HepG2 (cell line): ENCODE results near the gene SYNJ2. TPM values are rescaled to one million over a fixed set of nuclear protein-coding genes. Genes with fewer than 3 reads are reported as not detected.

ENCODE experiments used
- ELK4 ChIP-seq: sonication (generic); formaldehyde crosslinking; IDR thresholded peaks from 2 replicates; pipeline ENCODE4 v1.9.0; 2021; ENCODE audit warnings: missing genetic modification reagents, borderline replicate concordance
- HNRNPH1 ChIP-seq: fragments of 200-400 bp; formaldehyde crosslinking; optimal IDR thresholded peaks from 2 replicates; pipeline ENCODE3; 2017; ENCODE audit warnings: mild to moderate bottlenecking, low read depth, low read length
- IKZF1 ChIP-seq: fragments of 450-650 bp; IDR thresholded peaks from 2 replicates; pipeline ENCODE4 v1.7.1; 2016
- ISX ChIP-seq: sonication (generic); formaldehyde crosslinking; conservative IDR thresholded peaks from 2 replicates; pipeline ENCODE4 v1.5.0; 2020; ENCODE audit warnings: missing genetic modification reagents
- JUND ChIP-seq: sonication (generic); formaldehyde crosslinking; IDR thresholded peaks from 2 replicates; pipeline ENCODE4 v1.8.0; 2022; ENCODE audit warnings: mild to moderate bottlenecking, missing genetic modification reagents
- KDM6A ChIP-seq: IDR thresholded peaks from 2 replicates; pipeline ENCODE4 v1.6.1; 2016; ENCODE audit warnings: low read depth
- MTF1 ChIP-seq: sonication (generic); formaldehyde crosslinking; IDR thresholded peaks from 2 replicates; pipeline ENCODE4 v1.5.0; 2020; ENCODE audit warnings: missing genetic modification reagents
- NFE2L1 ChIP-seq: sonication (generic); formaldehyde crosslinking; IDR thresholded peaks from 2 replicates; pipeline ENCODE4 v1.4.0; 2020; ENCODE audit warnings: missing genetic modification reagents, mild to moderate bottlenecking, borderline replicate concordance
- PRDM10 ChIP-seq: sonication (generic); formaldehyde crosslinking; IDR thresholded peaks from 2 replicates; pipeline ENCODE4 v1.4.0; 2020; ENCODE audit warnings: low read depth, missing genetic modification reagents
- SRSF1 ChIP-seq: fragments of 200-400 bp; formaldehyde crosslinking; optimal IDR thresholded peaks from 2 replicates; pipeline ENCODE3; 2017; ENCODE audit warnings: mild to moderate bottlenecking, low read depth, low read length, moderate library complexity
- TBX3 ChIP-seq: fragments of 450-650 bp; IDR thresholded peaks from 2 replicates; pipeline ENCODE4 v1.6.1; 2017; ENCODE audit warnings: antibody characterized with exemption, mild to moderate bottlenecking, inconsistent platforms, borderline replicate concordance
- ZBTB38 ChIP-seq: sonication (generic); formaldehyde crosslinking; IDR thresholded peaks from 2 replicates; pipeline ENCODE4 v1.5.1; 2020; ENCODE audit warnings: mild to moderate bottlenecking, missing genetic modification reagents
- ZBTB46 ChIP-seq: sonication (generic); formaldehyde crosslinking; IDR thresholded peaks from 2 replicates; pipeline ENCODE4 v1.4.0; 2020; ENCODE audit warnings: mild to moderate bottlenecking, missing genetic modification reagents, borderline replicate concordance
- ZNF362 ChIP-seq: sonication (generic); formaldehyde crosslinking; IDR thresholded peaks from 2 replicates; pipeline ENCODE4 v1.4.0; 2020; ENCODE audit warnings: missing genetic modification reagents, mild to moderate bottlenecking, borderline replicate concordance
- ZNF558 ChIP-seq: sonication (generic); formaldehyde crosslinking; IDR thresholded peaks from 2 replicates; pipeline ENCODE4 v1.9.0; 2022; ENCODE audit warnings: mild to moderate bottlenecking, missing genetic modification reagents, borderline replicate concordance
- ZNF563 ChIP-seq: sonication (generic); formaldehyde crosslinking; IDR thresholded peaks from 2 replicates; pipeline ENCODE4 v1.8.0; 2022; ENCODE audit warnings: mild to moderate bottlenecking, moderate library complexity, missing genetic modification reagents
- ZNF691 ChIP-seq: sonication (generic); formaldehyde crosslinking; IDR thresholded peaks from 2 replicates; pipeline ENCODE4 v1.4.0; 2020; ENCODE audit warnings: missing genetic modification reagents, low read depth, mild to moderate bottlenecking, borderline replicate concordance
- polyA plus RNA-seq, 8 experiments: library from polyadenylated mRNA; depleted of rRNA in 3 of 8; stranded (reverse) in 7 of 8; unstranded in 1 of 8; fragments of >200 nt; fragmentation: Illumina TruSeq in 4 of 8; extraction: Trizol in 4 of 8; gene quantifications; 2 replicates each; pipeline versions ENCODE4 v1.2.1 to v1.2.3, GENCODE V29; 2011 to 2016; ENCODE audit warnings: low read depth in 4 of 8, missing spikeins in 1 of 8, mixed read lengths in 1 of 8; ENCODE audit not compliant: insufficient read depth in 1 of 8
- total RNA-seq, 5 experiments: library from RNA; depleted of rRNA; stranded (reverse); fragments of >200 nt; fragmentation: Illumina TruSeq; extraction: Trizol; gene quantifications; 2 replicates each; pipeline ENCODE4 v1.2.3, GENCODE V29; 2016; ENCODE audit warnings: low read depth in 1 of 5

Gene SYNJ2
- total and polyA plus RNA-seq, 2 of the 13 experiments (the other 11 are each of a cell fraction or from before 2014, with no cell fraction given) = 39.1 to 57.6 TPM

GRCh38 chr6:158039571-158040050 is 57.9 kb downstream of the SYNJ2 start (continued):
- TF ChIP-seq HNRNPH1 = no peak
- TF ChIP-seq ZNF691 (CRISPR knock-in tag) = no peak
- no peak for TF ChIP-seq ZNF558 (CRISPR knock-in tag)
- no peak for TF ChIP-seq KDM6A (CRISPR knock-in tag)
- no peak for TF ChIP-seq PRDM10 (CRISPR knock-in tag)
- no peak for TF ChIP-seq ZNF362 (CRISPR knock-in tag)
- TF ChIP-seq IKZF1 = no peak
- TF ChIP-seq NFE2L1 (CRISPR knock-in tag) = no peak
- TF ChIP-seq ZNF563 = no peak
- peak; percentile 97 for TF ChIP-seq ZBTB38 (CRISPR knock-in tag)
- TF ChIP-seq MTF1 (CRISPR knock-in tag) = no peak
- TF ChIP-seq JUND (CRISPR knock-in tag) = no peak
- TF ChIP-seq SRSF1 = peak; percentile 63
- no peak for TF ChIP-seq ELK4 (CRISPR knock-in tag)
- no peak for TF ChIP-seq ZBTB46 (CRISPR knock-in tag)
- no peak for TF ChIP-seq ISX (CRISPR knock-in tag)
- no peak for TF ChIP-seq TBX3
